NCI-H748 (cell line): Measurements from ENCODE around the gene ANKRD39.

Experiments
- DNase-seq: peaks from one replicate; lab custom pipeline; 2025; ENCODE audit not compliant: unreplicated experiment; lab: John Stamatoyannopoulos, UW

ANKRD39 gene

DNA sequence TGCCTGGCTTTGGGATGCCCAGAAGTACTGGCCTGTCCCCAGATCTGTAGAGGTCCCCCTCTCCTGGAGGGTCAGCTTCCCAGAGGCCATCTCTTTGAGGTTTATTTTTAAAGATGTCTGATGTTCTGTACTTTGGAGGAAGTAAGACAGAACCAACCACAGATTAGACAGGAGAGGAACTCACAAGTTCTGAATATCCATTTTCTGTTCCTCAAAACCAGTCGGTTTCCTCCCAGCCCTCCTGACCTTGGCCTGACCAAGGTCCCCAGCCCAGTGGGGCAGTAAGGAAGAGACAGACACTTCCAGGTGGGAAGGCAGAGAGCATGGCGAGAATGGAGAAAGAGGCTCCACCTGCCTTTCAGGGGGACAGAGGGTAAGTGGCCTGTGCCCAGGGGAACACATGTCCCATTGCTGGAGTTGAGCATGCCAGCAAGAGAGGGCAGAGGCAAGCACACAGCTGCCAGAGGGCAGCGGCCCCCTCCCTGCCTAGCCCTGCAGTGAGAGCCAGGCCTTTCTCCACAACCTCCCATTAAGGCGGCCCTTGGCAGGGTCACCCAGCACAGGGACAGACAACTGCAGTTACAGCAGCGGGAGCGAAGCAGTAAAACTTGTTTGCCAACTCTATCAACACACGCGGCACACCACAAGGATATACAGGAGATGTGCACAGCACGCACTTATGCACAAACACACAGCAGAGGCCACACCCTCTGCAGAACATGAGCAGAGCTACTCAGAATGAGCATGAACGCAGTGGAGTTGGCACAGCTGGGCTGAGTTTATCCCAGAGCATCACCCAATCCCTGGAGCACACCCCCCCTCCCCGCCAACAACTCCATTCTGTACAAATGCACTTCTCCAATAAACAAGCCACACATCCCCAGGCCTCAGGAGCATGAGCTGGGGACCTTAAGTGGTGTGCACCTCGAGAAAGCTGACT, 30.5 kb upstream of the ANKRD39 start:
- peak; percentile 86 for DNase-seq

DNA sequence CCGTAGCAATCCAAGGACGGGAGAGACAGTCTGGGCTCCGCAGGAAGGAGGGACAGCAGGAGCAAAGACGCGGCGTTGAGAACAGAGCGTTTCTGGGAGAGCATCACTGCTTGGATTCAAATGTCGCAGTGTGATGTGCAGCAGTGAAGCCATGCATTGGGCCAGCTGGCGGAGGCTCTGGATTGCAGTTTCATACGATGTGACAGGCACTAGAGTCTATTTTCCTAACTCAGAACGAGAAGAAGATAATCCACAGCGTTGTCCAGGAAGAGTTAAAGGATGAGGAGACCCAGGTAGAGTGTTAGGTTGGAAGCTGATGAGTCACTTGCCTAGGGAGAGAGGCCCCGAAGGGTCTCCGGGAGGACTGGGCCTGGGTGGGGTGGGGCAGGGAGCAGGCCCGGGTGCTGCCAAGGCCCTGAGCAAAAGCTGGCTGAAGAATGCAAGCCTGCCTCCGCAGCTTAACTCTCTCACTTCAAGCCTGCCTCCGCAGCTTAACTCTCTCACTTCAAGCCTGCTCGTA, 29.7 kb upstream of the ANKRD39 start:
- no peak for DNase-seq

DNA sequence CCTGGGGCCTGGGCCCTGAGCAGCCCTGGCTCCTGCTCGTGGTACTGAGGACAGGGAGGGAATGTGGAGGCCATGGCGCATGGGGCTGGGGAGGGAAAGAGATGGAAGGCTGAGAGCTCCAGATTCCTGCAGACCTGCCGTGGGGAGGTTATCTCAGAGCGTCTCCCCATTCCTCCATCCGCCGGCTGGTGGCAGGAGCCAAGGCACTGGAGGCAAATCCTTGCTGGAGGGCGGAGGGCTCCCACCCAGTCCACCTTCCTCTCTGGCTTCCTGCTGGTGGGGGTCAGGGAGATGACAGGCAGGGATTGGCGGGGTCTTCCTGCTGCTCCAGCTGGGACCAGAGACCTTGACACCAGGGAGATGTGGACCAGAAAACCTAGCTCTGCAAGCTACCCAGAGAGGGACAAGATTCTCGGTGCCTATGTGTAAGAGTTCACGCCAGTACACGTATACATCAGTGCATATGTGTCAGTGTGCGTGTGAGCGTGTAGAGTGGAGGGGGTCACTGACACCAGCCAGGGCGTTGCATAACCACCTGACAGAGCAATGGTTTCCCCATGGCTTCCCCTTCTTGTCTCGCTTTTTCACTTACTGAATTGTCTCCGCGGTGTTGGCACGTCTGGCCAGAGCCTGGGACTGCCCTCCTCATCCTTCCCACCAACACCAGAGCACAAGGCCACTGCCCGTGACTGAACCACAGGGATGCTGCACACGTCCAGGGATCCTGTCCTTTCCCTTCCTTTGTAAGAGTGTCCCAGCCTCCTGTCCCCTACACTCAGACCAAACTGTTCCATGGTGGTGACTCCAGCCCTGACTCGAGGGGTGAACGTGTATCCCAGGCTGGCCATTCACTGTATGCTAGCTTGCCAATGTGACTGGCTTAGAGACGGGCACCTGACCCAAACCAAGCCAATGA, 27.9 kb upstream of the ANKRD39 start:
- no peak for DNase-seq

DNA sequence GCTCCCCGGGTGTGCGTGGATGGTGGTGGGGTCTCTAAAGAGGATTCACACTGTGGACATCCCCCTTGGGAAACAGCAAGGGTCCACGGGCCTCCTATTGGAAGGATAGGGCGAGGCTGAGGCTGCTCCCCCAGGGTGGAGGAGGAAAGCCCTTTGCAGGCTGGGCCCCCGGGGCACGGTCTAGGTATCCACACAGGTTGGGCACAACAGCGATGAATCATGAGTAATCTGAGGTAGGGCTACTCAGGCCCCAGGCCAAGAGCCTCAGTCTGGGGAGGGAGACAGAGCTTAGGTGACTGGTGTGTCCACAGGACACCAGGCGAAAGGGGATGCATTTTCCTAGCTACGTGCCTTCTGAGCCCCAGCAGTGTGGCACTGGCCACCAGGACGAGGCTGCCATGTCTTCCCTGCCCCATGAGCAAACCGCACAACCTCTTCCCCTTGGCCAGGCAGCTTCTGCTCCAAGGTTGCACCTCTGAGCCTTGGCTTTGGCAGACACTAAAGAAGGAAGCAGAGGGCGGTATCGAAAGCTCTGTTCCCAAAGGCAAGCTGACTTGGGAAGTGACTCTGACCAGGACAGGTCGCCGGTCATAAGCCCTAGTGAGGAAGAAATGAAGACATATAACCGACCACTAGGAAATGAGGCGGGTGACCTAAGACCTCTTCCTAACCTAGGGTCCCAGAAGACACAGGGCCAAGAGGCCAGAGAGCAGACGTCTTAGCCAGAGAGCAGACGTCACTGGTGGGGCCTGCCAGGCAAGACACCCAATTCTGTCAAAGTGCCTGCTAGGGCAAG, 26.7 kb upstream of the ANKRD39 start:
- DNase-seq = no peak

DNA sequence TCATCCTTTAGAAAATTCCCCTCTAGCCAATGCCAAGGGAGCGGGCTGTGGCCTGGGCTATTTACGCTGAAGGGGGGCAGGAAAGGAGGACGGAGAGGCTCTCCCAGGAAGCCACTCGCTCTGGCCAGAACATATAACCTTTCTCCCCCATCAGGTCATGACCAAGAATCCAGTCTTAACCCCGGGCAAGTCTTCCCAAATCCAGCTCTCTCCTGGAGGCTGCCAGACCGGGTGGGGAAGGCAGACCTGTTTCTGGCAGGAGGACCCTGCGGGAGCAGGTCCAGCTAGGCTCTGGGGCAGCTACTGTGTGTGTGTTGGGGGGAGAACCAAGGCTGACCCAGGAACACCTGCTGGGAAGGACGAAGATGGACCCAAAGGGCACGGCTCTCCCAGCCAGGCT, 25.5 kb upstream of the ANKRD39 start:
- no peak for DNase-seq

DNA sequence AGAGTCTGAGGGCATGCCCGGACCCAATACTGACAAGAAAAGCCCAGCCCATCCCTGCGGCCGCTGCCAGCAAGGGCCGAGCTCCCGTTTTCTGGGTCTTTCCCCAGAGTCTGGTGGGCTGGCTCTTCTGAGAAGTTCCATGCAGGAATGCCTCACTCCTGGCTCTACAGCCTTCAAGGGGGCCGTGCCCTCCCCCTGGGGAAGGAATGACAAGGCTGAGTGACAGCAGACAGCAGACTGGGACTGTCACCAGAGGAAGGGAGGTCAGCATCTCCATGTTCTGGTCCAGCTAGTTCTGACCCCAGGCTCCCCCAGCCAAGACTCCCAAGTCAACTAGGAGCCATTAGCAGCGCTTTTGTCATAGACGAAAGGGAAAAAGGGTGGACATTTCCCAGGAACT, 25.1 kb upstream of the ANKRD39 start:
- DNase-seq = no peak

DNA sequence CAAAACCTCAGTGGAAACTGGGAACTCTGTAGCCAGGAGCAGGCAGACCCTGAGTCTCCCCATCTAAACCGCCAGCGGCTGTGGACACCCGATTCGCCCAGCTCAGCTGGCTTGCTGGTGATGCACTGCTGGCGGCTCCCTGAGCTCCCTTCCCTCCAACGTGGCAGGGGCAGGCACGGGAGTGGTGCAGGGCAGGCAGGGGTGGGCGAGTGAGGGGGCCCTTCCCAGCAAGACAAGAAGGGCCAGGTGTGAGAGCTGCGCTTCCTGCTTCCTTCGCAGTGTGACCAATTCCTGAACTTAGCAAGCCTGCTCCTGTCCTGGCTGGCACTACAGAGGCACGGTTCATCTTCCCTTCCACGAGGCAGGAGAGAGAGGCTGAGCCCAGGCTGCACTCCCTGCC, 24.4 kb upstream of the ANKRD39 start:
- no peak for DNase-seq

DNA sequence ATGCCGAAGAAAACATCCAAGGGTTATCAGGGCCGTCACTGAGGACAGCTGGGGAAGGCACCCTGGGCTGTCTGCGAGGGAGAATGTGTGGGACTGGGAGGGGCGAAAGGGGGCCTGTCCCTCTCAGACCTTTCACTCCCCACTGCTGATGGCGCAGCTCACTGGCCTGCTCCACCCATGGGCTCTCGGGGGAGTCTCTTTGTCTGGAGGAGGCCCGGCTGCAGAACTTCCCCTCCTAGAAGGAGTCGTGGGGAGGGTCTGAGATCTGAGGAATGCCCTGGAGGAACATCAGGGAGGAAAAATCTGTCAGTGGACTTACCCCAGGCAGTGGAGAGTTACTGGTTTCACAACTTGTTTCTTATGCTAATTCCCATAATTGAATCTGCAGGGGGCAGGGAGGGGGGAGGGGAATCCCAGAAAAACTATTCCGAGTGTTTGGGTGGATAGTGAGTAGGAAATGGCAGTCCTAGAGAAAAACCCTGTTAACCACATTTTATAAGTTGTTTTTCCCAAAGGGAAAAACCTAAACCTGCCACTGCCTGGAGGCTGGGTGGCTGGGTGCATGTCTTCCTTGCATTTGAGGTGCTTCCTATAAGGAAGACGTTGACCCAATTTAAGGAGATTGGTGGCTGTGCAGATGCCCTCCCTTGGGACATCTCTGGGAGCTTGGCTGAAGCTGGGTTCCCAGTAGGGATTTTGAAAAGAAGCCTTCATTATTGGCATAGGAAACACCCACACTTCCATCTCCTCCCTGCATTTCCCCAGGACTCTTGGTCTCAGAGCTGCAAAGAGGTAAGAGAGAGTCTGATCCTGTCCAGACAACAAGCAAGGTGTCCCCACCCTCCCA, 23.8 kb upstream of the ANKRD39 start:
- DNase-seq = no peak

DNA sequence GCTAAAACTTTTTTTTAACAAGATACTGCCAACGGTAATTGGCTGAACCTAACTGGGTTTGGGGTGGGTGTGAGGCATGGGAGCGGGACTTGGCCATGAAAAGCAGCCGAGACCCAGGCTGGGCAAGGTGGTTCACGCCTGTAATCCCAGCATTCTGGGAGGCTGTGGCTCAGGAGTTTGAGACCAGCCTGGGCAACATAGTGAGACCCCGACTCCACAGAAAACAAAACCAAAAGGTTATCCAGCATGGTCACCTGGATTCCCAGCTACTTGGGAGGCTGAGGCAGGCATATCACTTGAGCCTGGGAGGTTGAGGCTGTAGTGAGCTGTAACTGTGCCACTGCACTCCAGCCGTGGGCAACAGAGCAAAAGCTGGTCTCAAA, 23.1 kb upstream of the ANKRD39 start:
- no peak for DNase-seq

DNA sequence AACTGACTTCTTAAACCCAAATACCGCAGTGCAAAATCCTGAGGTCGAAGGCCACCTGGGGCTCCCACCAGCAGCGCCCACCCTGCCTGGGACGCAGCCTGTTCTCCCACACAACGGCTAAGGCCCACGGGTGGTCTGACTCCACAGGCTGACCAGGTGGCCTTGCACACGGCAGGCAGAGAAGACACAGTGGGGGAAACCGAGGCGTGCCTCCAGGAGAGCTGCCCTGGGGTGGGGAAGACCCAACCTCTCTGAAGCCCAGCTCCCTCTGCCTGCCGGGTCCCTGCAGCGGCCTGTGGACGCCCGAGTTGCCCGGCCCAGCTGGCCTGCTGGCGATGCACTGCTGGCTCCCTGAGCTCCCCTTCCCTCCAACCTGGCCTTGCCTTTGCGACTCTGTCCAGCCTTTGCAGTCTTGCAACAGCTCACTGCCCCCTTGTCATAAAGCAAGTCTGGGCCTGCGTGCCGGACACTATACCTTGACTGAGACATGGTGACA, 21.8 kb upstream of the ANKRD39 start:
- no peak for DNase-seq

DNA sequence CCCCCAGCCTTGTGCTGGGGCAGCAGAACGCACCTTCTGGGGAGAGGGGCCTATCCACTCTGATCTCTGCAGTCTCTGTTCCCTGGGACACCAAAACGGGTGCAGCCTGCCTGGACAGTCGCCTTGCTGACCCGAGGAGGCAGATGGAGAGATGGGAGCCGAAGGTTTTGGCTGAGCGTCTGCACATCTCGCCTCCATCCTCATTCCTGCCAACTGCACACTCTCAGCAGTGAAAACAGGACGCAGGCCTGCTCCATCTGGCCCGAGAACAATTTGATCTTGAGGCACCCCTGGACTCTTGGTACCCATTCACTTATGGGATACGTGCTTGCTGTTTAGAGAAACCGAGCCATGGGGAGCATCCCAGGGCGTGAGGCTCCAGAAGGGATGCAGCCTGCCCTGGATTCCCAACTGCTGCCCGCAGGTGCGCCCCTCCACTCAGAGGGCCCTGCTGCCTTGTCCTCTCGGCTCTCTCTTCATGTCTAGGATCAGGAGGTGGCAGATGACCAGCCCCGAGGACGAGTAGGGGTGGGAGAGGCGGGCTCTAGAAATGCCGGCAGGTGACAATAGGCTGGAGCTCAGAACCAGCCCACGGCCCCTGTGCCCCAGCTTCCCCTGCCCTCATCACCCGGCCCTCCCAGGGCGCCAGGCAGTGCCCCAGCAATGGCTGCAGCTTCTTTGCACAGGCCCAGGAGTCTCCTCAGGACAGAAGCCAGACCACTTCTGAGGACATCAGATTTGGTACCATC, 21.2 kb upstream of the ANKRD39 start:
- DNase-seq = no peak

DNA sequence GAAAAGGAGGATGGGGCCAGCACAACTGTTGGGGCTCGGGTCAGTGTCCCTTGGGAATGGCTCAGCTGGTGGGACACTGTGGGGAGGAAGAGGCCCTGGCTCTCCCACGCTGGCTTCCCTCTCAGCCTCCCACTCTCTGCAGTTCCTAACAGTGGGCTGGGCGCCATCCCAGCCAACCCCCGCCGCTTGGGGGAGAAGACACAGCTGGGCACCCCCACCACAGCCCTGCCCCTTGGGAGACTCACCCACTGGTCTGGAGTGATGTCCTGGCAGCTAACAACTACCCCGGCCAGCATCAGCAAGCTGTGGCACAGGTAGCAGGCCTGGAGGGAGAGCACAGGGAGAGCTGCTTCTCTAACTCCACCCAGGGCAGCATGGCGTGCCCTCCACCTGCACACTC, 20.4 kb upstream of the ANKRD39 start:
- DNase-seq = no peak

DNA sequence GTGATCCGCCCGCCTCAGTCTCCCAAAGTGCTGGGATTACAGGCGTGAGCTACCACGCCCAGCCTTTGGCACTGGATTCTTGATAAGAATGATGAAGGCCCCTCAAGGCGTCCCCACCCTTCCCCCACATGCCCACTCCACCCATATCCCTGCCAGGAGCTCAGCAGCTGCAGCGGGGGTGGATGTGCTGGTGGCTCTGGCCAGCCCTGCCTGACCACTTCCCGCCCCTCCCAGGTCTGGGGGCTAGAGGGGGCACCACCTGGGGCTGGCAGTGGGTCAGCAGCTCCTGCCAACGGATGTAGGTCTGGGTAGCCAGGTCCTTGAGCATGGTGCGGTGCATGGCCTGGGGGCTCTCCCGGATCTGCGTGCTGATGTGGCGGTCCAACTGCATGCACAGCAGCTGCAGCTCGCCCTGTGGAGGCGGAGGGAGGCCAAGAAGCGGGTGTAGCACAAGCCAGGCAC, 19.8 kb upstream of the ANKRD39 start:
- DNase-seq = no peak

DNA sequence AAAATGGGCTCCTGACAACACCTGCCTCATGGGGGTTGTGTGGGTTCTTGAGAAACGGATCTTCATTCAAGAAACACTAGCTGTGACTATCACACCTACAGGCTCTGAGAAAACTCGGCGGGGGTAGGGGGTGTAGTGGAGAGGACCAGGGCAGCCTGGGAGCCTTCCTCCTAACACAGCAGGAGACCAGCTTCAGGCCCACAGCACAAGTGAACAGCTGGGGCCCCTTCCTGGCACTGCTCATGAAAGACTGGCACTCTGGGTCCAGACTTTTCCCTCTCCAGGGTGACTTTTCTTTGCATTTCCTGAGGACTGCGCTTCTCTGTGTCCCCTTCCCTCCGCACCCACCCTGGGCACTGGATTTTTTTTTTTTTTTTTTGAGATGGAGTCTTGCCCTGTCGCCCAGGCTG, 19.2 kb upstream of the ANKRD39 start:
- DNase-seq = no peak

DNA sequence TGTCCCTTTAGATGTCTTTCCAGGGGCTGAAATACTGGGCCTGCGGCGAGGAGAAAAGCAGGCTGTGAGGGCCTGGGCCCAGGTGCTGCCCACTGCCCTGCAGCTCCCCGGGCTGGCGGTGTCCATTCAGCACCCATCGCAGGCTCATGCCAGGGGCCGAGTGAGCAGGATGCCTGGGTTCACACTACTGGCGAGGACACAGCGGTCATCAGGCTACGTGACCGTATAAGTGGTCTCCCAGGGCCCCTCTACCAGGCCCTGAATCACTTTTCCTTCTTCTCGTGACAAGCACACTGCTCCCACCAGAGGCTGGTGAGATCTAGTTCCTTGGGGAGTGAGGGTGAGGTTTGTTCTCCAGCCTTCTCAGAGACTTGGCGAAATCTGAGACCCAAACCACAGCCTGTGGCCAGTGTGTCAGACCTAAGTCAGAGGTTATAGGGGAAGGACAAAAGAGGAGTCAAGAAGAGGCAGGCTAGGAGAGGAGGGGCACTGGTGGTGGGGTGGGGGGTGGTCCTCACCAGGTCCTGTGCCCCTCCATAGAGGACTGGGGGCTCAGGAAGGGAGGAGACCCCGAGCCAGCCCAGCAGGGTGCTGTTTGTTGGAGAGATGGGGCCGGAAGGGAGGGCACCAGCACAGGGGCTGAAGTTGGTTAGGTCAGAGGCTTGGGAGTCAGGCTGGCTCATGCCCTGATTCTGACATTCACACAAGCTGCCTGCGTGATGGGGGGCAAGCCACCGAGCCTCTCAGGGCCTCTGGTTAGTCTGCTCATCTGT, 18.6 kb upstream of the ANKRD39 start:
- no peak for DNase-seq

DNA sequence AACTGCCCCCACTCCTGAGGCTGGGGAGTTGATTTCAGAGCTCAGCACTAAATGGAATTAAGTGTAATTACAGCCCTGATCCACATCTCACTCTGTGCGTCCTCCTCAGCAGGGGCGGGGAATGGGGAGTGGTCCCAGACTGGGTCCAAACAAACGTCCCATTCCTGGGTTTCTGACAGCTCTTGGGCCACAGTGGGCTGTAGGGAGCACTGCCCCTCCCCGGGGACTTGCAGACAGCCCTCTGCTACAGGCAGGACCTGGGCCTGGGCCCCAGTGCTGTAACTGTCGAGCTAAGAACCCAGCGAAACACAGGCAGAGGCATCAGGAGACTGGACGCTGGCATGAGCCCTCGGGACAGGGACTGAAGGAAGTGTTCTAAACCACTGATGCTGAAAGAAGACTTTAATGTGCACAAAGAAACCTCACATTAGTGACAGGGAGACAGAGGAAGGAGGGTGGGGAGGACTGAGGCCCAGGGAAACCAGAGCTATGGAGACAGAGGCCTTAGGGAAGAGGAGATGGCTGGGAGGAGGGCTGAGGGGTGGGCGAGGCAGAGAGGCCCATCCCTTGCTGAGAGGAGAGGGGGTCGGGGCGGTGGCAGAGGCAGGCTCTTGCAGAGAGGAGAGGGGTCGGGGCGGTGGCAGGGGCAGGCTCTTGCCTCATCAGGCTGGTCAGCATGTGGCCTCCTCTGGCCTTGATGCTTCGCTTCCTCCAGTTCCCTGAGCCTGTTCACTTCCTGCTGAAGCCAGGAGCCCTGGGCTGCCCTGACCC, 17.9 kb upstream of the ANKRD39 start:
- no peak for DNase-seq

DNA sequence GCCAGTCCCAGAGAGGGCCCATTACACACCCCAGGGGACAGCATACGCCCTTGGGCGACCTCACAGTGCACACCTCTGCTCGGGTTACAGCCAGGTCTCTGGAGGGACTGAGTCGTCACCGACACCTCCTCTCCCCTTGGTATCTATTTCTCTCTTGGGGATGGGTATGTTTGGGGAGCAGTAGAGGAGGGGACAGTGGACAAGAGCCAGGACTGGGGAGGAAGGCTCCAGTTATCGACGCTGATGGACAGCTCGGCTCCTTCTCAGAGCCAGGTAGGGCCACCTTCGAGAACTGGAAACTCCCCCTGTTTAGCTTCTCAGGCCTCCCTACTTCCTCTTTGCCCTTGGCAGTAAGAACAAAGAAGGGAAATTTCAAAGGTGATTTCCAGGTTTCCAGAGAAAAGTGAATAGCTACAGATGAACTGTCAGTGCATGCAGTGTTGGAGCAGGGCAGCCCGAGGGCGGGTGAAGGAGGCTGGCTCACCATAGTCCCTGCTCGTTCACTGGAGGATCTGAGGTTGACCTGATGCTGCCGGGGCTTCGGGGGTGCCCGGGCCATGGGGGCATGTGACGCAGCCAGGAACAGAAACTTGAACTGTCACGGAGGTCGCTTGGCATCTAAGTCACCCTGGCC, 16.5 kb upstream of the ANKRD39 start:
- no peak for DNase-seq
